GM12865 (cell line): ENCODE measurements around the gene TSPAN9.
A peak's percentile ranks its signal among the peaks of the same experiment; 100 is the strongest.

Source experiments
- DNase-seq: peaks from one replicate; pipeline ENCODE4 v3.0.0; 2010; ENCODE audit warnings: low read depth
- H3K4me3 ChIP-seq: 2 replicates; pipeline ENCODE4 v1.5.1; 2011; ENCODE audit warnings: mild to moderate bottlenecking, low read depth, low read length, control low read depth
- CTCF ChIP-seq: IDR thresholded peaks from 2 replicates; pipeline ENCODE4 v1.5.1; 2011; ENCODE audit warnings: low read length, control low read depth, low read depth, inconsistent platforms; ENCODE audit not compliant: insufficient read depth; ENCODE audit errors: missing control alignments

The TSPAN9 gene

GRCh38 chr12:3124917-3125316, 47.7 kb downstream of the TSPAN9 start:
- TF ChIP-seq CTCF = no peak
- DNase-seq = no peak
- H3K4me3 ChIP-seq = no peak overlapping the region

- DNase-seq = no peak
- TF ChIP-seq CTCF = no peak
- H3K4me3 ChIP-seq = no peak overlapping the region
Observed at GRCh38 chr12:3125674-3126073, 48.5 kb downstream of the TSPAN9 start.

- H3K4me3 ChIP-seq = no peak overlapping the region
- DNase-seq = no peak
- no peak for TF ChIP-seq CTCF
Observed at GRCh38 chr12:3127832-3128231, 50.7 kb downstream of the TSPAN9 start.

- TF ChIP-seq CTCF = no peak
- H3K4me3 ChIP-seq = no peak overlapping the region
- no peak for DNase-seq
Observed at GRCh38 chr12:3128498-3129293, 51.5 kb downstream of the TSPAN9 start.

- H3K4me3 ChIP-seq = no peak overlapping the region
- no peak for TF ChIP-seq CTCF
- peak; percentile 33 for DNase-seq
Observed at GRCh38 chr12:3129301-3130056, 52.3 kb downstream of the TSPAN9 start.

- DNase-seq = no peak
- no peak for TF ChIP-seq CTCF
- H3K4me3 ChIP-seq = no peak overlapping the region
Observed at GRCh38 chr12:3130057-3130830, 53.1 kb downstream of the TSPAN9 start.
